Endometrial microvascular endothelial cells (primary cell): Measurements from ENCODE around the gene PRSS58. TPM values are rescaled to one million over a fixed set of nuclear protein-coding genes. Genes with fewer than 3 reads are reported as not detected.

ENCODE experiments used
- in situ Hi-C: cut with HindIII; loops from 2 replicates; pipeline ENCODE4 v1.10.0; 2017; ENCODE audit warnings: low sequenced_read_pairs, low pct_unique_long_range_greater_than_20kb; ENCODE audit errors: inconsistent ontology term
- total RNA-seq: library from RNA; depleted of rRNA; stranded (reverse); fragments of >200 nt; gene quantifications from one replicate; pipeline ENCODE4 v1.2.3, GENCODE V29; 2015; ENCODE audit errors: inconsistent ontology term

Gene PRSS58, protein sequence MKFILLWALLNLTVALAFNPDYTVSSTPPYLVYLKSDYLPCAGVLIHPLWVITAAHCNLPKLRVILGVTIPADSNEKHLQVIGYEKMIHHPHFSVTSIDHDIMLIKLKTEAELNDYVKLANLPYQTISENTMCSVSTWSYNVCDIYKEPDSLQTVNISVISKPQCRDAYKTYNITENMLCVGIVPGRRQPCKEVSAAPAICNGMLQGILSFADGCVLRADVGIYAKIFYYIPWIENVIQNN
- not detected for total RNA-seq

DNA sequence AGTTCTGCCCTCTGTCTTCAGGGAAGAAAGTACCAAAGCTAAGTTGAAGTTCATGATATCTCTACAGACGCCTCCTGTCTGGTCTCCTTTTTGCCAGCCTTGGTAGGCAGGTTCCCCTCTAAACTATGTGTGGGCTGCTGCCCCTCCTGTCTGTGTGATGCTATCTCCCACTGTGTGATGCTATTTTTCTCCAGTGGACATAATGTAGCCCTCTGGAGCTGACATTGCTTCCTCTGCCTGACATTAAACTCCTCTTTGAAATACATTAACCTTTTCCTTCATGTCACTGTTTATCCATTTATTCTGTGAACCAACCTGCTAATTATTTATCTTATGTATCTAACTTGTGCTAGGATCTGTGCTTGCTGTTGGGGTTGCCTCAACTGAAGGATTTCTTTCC, at the start of gene PRSS58:
Gene PRSS58 (minus strand): TSS at position 101 of the 400 bp plus-strand sequence. CDS start 351 bp downstream, outside the sequence.
- in situ Hi-C loops = no loop called here

- in situ Hi-C loops = no loop called here
These were observed 49.5 kb upstream of the PRSS58 start for GRCh38 chr7:142307246-142307900.

GRCh38 chr7:142303650-142304049, 45.8 kb upstream of the PRSS58 start:
- in situ Hi-C loops = no loop called here

GRCh38 chr7:142301923-142302550, 44.2 kb upstream of the PRSS58 start:
- in situ Hi-C loops = no loop called here

- in situ Hi-C loops = no loop called here
These were observed 43.4 kb upstream of the PRSS58 start for GRCh38 chr7:142301299-142301698.

- in situ Hi-C loops = no loop called here
These were observed 42.8 kb upstream of the PRSS58 start for GRCh38 chr7:142300689-142301088.

DNA sequence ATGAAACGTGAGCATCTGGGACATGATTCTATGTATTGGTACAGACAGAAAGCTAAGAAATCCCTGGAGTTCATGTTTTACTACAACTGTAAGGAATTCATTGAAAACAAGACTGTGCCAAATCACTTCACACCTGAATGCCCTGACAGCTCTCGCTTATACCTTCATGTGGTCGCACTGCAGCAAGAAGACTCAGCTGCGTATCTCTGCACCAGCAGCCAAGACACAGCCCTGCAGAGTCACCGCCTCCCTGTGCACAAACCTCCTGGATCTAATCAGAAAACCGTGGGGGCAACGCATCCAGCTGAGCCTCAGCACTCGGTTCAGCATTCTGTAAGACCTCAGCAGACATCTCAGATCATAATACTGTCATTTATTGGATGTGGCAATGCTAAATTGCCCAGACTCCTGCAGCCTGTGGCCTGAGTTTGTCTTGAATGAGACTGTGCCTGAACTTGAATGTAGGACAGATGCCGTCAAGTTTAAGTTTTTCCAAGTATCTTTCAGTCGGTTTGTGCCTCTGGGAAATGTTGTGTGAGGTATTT, 41.5 kb upstream of the PRSS58 start:
- in situ Hi-C loops = no loop called here

DNA sequence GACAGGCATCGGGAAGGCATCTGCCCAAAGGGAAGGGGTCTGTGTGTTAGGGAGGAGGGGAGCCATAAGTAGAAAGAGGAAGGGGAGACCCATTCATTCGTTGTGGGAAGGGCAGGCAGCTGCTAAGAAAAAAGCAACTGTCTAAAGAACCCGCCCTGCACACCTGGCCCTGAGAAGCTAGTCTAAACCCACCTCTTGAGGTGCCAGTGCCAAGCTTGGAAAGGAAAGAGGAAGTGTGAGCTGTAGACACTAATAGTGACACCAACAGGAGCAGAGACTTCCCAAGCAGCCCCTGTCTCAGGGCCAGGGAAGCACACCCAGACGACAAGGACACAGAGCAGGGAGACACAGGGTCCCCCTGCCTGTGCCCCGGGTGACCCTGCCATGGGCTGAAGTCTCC, 40.8 kb upstream of the PRSS58 start:
- in situ Hi-C loops = no loop called here

- in situ Hi-C loops = no loop called here
These were observed 40.2 kb upstream of the PRSS58 start for GRCh38 chr7:142298009-142298408.

- in situ Hi-C loops = no loop called here
These were observed 22.4 kb upstream of the PRSS58 start for GRCh38 chr7:142280263-142280662.

- in situ Hi-C loops = no loop called here
These were observed 21.7 kb upstream of the PRSS58 start for GRCh38 chr7:142279601-142280000.

DNA sequence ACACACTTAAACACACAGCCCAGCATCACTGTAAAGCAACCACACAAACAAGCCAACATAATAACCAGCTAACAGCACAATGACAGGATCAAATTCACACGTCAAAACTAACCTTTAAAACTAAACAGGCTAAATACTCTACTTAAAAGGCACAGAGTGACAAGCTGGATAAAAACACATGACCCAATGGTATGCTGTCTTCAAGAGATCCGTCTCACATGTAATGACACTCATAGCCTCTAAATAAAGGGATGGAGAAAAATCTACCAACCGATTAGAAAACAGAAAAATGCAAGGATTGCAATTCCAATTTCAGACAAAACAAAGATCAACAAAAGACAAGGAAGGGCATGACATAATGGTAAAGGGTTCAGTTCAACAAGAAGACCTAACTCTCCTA, 17.2 kb upstream of the PRSS58 start:
- in situ Hi-C loops = no loop called here

DNA sequence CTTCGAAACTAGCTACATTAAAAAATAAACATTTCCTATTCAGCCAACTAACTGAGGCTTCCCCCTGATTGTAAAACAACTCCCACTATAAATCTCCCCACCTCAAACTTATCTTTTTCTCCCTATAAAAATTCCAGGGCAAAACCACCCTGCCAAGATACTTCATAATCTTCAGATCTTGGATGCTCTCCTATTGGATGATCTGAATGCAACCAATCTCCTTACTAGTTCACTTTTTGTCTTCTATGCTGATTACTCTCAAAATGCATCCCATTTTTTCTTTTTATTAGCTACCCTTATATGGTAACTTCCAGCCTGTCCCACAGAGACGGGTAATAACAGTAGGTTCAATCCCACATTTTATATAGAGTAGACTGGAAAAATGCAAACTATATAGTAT, 15.0 kb upstream of the PRSS58 start:
- in situ Hi-C loops = no loop called here

- in situ Hi-C loops = no loop called here
These were observed 5.9 kb upstream of the PRSS58 start for GRCh38 chr7:142263598-142264380.

- in situ Hi-C loops = no loop called here
These were observed 7.2 kb downstream of the PRSS58 start for GRCh38 chr7:142250705-142251104.

DNA sequence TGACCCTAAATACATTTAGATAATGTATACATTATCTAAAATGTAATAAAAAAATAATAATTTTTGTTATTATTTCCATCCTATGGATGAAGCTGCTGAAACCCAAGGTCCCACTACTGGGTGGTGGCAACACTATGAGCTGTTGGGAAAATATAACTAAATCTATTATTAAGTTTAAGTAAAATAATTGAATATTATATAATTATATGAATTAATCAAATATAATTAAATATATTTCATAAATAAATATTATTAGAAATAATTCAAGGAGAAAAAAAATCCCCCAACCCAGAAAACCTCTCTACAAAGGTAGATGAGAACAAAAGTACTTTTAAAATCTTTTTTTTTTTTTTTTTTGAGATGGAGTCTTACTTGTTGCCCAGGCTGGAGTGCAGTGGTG, 7.9 kb downstream of the PRSS58 start:
- in situ Hi-C loops = no loop called here

GRCh38 chr7:142248166-142249160, 9.4 kb downstream of the PRSS58 start:
- in situ Hi-C loops = no loop called here

DNA sequence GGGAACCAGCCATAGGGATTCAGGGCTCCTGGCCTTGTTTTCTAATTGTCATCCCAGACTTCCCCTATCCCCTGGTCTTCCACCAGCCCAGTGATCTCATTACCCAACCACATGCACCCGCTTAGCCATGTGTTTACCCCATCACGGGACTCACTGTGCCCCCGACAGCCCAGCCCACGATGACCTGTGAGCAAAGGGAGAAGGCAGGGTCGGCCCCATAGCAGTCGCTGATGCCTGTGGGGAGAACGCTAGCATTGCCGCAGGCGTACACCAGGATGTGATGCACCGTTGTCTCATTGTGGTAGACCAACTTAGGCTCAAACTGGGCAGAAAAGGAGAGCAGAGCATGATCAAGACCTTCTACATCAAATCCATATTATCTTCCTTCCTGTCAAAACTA, 14.0 kb downstream of the PRSS58 start:
- in situ Hi-C loops = no loop called here
